GM23338 (cell line): ENCODE results near the gene MGRN1. TPM values are rescaled to one million over a fixed set of nuclear protein-coding genes. Genes with fewer than 3 reads are reported as not detected.
A peak's percentile ranks its signal among the peaks of the same experiment; 100 is the strongest.

Experiments used
- ATAC-seq: fragments of 200-7000 bp; cut with Tn5 transposase; 3 replicates; pipeline ENCODE4 v1.9.1; 2020
- DNase-seq: peaks from one replicate; pipeline ENCODE4 v3.0.0-alpha.2; 2015; ENCODE audit warnings: low spot score
- H2AFZ ChIP-seq: fragments of 200-600 bp; sonication (generic); 2 replicates; pipeline ENCODE4 v1.8.0; 2016; ENCODE audit warnings: antibody characterized with exemption, mild to moderate bottlenecking, moderate library complexity
- H3F3A ChIP-seq: fragments of 200-600 bp; sonication (generic); replicated peaks from 2 replicates; pipeline ENCODE4 v1.8.0; 2017; ENCODE audit warnings: antibody characterized with exemption, mixed run types, low read depth
- H3K27ac ChIP-seq: fragments of 200-600 bp; sonication (generic); 2 replicates; pipeline ENCODE4 v1.6.1; 2016; ENCODE audit warnings: low read depth
- H3K27me3 ChIP-seq: fragments of 200-600 bp; sonication (generic); 2 replicates; pipeline ENCODE4 v1.8.0; 2016; ENCODE audit warnings: mild to moderate bottlenecking, mixed run types, moderate library complexity; ENCODE audit not compliant: insufficient read depth
- H3K36me3 ChIP-seq: fragments of 200-600 bp; sonication (generic); 2 replicates; pipeline ENCODE4 v1.8.0; 2016; ENCODE audit warnings: mild to moderate bottlenecking; ENCODE audit not compliant: insufficient read depth
- H3K4me1 ChIP-seq: fragments of 200-600 bp; sonication (generic); 2 replicates; pipeline ENCODE4 v1.8.0; 2016; ENCODE audit warnings: mild to moderate bottlenecking, moderate library complexity; ENCODE audit not compliant: insufficient read depth
- H3K4me2 ChIP-seq: fragments of 200-600 bp; sonication (generic); 2 replicates; pipeline ENCODE4 v1.7.1; 2017; ENCODE audit warnings: mixed run types
- H3K4me3 ChIP-seq: fragments of 200-600 bp; sonication (generic); 2 replicates; pipeline ENCODE4 v1.6.1; 2016; ENCODE audit warnings: mixed run types
- H3K79me2 ChIP-seq: fragments of 200-600 bp; sonication (generic); replicated peaks from 2 replicates; pipeline ENCODE4 v1.8.0; 2017; ENCODE audit warnings: mild to moderate bottlenecking; ENCODE audit not compliant: insufficient read depth
- H3K9me2 ChIP-seq: fragments of 200-600 bp; sonication (generic); 2 replicates; pipeline ENCODE4 v1.8.0; 2017; ENCODE audit not compliant: insufficient read depth
- H4K20me1 ChIP-seq: fragments of 200-600 bp; sonication (generic); replicated peaks from 2 replicates; pipeline ENCODE4 v1.8.0; 2017; ENCODE audit warnings: mild to moderate bottlenecking; ENCODE audit not compliant: insufficient read depth
- H3K27ac Mint-ChIP-seq: 2 replicates; pipeline ENCODE4 v1.8.0; 2020; ENCODE audit warnings: inconsistent platforms, mild to moderate bottlenecking, moderate library complexity, mixed read lengths
- H3K27me3 Mint-ChIP-seq: 3 replicates; pipeline ENCODE4 v1.8.0; 2022; ENCODE audit warnings: low read depth, mild to moderate bottlenecking, moderate library complexity, mixed read lengths, inconsistent platforms; ENCODE audit not compliant: insufficient read depth, poor library complexity
- H3K36me3 Mint-ChIP-seq: 3 replicates; pipeline ENCODE4 v1.8.0; 2021; ENCODE audit warnings: low read depth, mild to moderate bottlenecking, inconsistent platforms, moderate library complexity, mixed read lengths
- H3K4me1 Mint-ChIP-seq: 3 replicates; pipeline ENCODE4 v1.8.0; 2020; ENCODE audit warnings: mild to moderate bottlenecking, inconsistent platforms, mixed read lengths
- H3K4me3 Mint-ChIP-seq: 3 replicates; pipeline ENCODE4 v1.8.0; 2021; ENCODE audit warnings: moderate library complexity, mild to moderate bottlenecking, inconsistent platforms, mixed read lengths
- H3K9me3 Mint-ChIP-seq: 3 replicates; pipeline ENCODE4 v1.8.0; 2020; ENCODE audit warnings: moderate library complexity, mild to moderate bottlenecking, inconsistent platforms, mixed read lengths
- CREB1 ChIP-seq: fragments of 250-450 bp; sonication (Bioruptor Pico); IDR thresholded peaks from 2 replicates; pipeline ENCODE4 v1.5.0; 2020; ENCODE audit warnings: low read depth, mild to moderate bottlenecking, moderate library complexity
- EZH2 ChIP-seq: fragments of 200-600 bp; sonication (generic); IDR thresholded peaks from one replicate; pipeline ENCODE4 v1.8.0; 2017; ENCODE audit warnings: antibody characterized with exemption, mild to moderate bottlenecking, low read depth; ENCODE audit not compliant: unreplicated experiment
- EZH2phosphoT487 ChIP-seq: fragments of 200-600 bp; sonication (generic); IDR thresholded peaks from one replicate; pipeline ENCODE4 v1.8.1; 2018; ENCODE audit warnings: antibody characterized with exemption; ENCODE audit not compliant: unreplicated experiment
- JUNB ChIP-seq: IDR thresholded peaks from one replicate; pipeline ENCODE4 v1.6.1; 2016; ENCODE audit warnings: antibody characterized with exemption; ENCODE audit not compliant: unreplicated experiment
- NANOG ChIP-seq: IDR thresholded peaks from 2 replicates; pipeline ENCODE4 v1.6.1; 2016; ENCODE audit warnings: antibody characterized with exemption, borderline replicate concordance
- POLR2AphosphoS5 ChIP-seq: IDR thresholded peaks from 2 replicates; pipeline ENCODE4 v1.6.1; 2016; ENCODE audit warnings: antibody characterized with exemption, low read depth
- STAT1 ChIP-seq: IDR thresholded peaks from one replicate; pipeline ENCODE4 v1.6.1; 2016; ENCODE audit warnings: antibody characterized with exemption; ENCODE audit not compliant: unreplicated experiment
- ZNF114 ChIP-seq: fragments of 250-450 bp; sonication (Bioruptor Pico); IDR thresholded peaks from 2 replicates; pipeline ENCODE4 v1.5.0; 2020; ENCODE audit warnings: mild to moderate bottlenecking, moderate library complexity
- polyA plus RNA-seq: library from polyadenylated mRNA; unstranded; fragments of >200 nt; fragmentation: Nextera tagmentation; extraction: Ambion mirVana; gene quantifications from 2 replicates; pipeline ENCODE4 v1.2.1, GENCODE V29; 2016
- total RNA-seq: library from RNA; depleted of rRNA; stranded (reverse); fragments of >200 nt; shearing (Covaris generic); gene quantifications from 2 replicates; pipeline ENCODE4 v1.2.3, GENCODE V29; 2014
- TF ChIP-seq, protein P1 (sequence below): IDR thresholded peaks from one replicate; pipeline ENCODE4 v1.6.1; 2018; ENCODE audit warnings: antibody characterized with exemption; ENCODE audit not compliant: unreplicated experiment
- TF ChIP-seq, protein P2 (sequence below): fragments of 250-450 bp; sonication (Bioruptor Pico); IDR thresholded peaks from 2 replicates; pipeline ENCODE4 v1.5.0; 2020; ENCODE audit warnings: mild to moderate bottlenecking, moderate library complexity

The MGRN1 gene
- total and polyA plus RNA-seq, 2 experiments from 2014 or later: 13.1 to 71.8 TPM

DNA sequence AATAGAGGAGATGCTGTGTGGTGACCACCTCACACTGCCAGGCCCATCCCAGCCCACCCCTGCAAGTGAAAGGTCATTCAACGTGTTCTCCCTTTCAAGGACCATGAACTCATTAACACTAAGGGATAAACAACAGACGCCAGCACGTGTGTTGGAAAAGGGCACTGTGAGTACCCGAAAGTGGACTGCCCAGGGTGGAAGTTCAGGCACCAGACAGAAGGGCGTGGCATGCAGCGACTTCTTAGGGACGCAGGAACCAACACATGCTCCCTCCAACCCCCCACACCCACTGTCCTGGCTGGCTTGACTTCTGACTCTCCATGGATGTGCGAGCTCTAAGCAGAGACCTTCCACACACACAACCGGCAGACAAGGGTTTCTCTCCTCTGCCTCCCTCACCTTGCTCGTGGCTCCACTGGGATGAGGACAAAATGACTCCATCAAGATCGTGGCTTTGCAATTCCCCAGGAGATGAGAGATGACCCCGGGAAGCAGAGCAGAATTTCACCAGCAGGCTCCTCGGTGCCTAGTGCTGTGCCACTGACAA, 20.9 kb upstream of the MGRN1 start (continued):
- TF ChIP-seq, protein P1, sequence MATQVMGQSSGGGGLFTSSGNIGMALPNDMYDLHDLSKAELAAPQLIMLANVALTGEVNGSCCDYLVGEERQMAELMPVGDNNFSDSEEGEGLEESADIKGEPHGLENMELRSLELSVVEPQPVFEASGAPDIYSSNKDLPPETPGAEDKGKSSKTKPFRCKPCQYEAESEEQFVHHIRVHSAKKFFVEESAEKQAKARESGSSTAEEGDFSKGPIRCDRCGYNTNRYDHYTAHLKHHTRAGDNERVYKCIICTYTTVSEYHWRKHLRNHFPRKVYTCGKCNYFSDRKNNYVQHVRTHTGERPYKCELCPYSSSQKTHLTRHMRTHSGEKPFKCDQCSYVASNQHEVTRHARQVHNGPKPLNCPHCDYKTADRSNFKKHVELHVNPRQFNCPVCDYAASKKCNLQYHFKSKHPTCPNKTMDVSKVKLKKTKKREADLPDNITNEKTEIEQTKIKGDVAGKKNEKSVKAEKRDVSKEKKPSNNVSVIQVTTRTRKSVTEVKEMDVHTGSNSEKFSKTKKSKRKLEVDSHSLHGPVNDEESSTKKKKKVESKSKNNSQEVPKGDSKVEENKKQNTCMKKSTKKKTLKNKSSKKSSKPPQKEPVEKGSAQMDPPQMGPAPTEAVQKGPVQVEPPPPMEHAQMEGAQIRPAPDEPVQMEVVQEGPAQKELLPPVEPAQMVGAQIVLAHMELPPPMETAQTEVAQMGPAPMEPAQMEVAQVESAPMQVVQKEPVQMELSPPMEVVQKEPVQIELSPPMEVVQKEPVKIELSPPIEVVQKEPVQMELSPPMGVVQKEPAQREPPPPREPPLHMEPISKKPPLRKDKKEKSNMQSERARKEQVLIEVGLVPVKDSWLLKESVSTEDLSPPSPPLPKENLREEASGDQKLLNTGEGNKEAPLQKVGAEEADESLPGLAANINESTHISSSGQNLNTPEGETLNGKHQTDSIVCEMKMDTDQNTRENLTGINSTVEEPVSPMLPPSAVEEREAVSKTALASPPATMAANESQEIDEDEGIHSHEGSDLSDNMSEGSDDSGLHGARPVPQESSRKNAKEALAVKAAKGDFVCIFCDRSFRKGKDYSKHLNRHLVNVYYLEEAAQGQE: no peak
- no peak for TF ChIP-seq STAT1
- TF ChIP-seq EZH2: no peak
- no peak for TF ChIP-seq EZH2phosphoT487
- TF ChIP-seq CREB1 (CRISPR knock-in tag): no peak

DNA sequence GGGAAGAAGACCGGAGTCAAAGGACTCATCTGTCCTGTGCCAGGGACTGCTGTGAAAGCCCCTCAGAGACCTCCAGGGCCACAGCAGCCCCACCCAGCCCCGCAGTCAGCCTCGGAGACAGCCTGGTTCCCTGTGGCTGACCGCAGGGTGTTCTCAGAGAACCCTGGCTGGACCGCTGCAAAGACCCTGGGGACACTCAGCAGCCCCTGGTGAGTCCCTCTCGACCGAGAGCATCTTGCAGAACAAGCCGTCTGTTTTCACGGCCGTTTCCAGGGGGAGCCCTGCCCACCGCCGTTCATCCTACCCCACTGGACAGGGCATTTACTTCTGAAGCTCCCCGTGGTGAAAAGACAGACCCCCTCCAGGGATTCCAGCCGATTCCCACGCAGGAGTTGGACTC, 20.2 kb upstream of the MGRN1 start:
- H3K4me2 ChIP-seq: no peak overlapping the region
- DNase-seq (no peak), ATAC-seq (no peak)
- H3K27me3 Mint-ChIP-seq: peaks cover 19% of the 10 kb centered on the region
- no peak overlapping the region for H3K4me3 Mint-ChIP-seq
- no peaks in the 10 kb centered on the region for H3K9me3 Mint-ChIP-seq
- no peaks in the 10 kb centered on the region for H3K9me2 ChIP-seq
- no peak overlapping the region for H3K4me3 ChIP-seq
- 0 out of 2 replicates have a peak overlapping the region, but pooled peaks have one; percentile 39 for H3K27ac ChIP-seq
- H3K36me3 Mint-ChIP-seq: peaks cover 12% of the 10 kb centered on the region
- H2AFZ ChIP-seq: no peak overlapping the region
- no peaks in the 10 kb centered on the region for H3K79me2 ChIP-seq
- H3F3A ChIP-seq: peaks cover 5% of the 10 kb centered on the region; the same call in 1 of the 2 replicates
- no peaks in the 10 kb centered on the region; the same call in 1 of the 2 replicates for H3K4me1 ChIP-seq
- no peak overlapping the region for H3K27ac Mint-ChIP-seq
- H3K4me1 Mint-ChIP-seq: peaks cover 7% of the 10 kb centered on the region
- H4K20me1 ChIP-seq: no peaks in the 10 kb centered on the region
- no peaks in the 10 kb centered on the region for H3K27me3 ChIP-seq
- H3K36me3 ChIP-seq: no peaks in the 10 kb centered on the region
- TF ChIP-seq, protein P1: no peak
- TF ChIP-seq, protein P2, sequence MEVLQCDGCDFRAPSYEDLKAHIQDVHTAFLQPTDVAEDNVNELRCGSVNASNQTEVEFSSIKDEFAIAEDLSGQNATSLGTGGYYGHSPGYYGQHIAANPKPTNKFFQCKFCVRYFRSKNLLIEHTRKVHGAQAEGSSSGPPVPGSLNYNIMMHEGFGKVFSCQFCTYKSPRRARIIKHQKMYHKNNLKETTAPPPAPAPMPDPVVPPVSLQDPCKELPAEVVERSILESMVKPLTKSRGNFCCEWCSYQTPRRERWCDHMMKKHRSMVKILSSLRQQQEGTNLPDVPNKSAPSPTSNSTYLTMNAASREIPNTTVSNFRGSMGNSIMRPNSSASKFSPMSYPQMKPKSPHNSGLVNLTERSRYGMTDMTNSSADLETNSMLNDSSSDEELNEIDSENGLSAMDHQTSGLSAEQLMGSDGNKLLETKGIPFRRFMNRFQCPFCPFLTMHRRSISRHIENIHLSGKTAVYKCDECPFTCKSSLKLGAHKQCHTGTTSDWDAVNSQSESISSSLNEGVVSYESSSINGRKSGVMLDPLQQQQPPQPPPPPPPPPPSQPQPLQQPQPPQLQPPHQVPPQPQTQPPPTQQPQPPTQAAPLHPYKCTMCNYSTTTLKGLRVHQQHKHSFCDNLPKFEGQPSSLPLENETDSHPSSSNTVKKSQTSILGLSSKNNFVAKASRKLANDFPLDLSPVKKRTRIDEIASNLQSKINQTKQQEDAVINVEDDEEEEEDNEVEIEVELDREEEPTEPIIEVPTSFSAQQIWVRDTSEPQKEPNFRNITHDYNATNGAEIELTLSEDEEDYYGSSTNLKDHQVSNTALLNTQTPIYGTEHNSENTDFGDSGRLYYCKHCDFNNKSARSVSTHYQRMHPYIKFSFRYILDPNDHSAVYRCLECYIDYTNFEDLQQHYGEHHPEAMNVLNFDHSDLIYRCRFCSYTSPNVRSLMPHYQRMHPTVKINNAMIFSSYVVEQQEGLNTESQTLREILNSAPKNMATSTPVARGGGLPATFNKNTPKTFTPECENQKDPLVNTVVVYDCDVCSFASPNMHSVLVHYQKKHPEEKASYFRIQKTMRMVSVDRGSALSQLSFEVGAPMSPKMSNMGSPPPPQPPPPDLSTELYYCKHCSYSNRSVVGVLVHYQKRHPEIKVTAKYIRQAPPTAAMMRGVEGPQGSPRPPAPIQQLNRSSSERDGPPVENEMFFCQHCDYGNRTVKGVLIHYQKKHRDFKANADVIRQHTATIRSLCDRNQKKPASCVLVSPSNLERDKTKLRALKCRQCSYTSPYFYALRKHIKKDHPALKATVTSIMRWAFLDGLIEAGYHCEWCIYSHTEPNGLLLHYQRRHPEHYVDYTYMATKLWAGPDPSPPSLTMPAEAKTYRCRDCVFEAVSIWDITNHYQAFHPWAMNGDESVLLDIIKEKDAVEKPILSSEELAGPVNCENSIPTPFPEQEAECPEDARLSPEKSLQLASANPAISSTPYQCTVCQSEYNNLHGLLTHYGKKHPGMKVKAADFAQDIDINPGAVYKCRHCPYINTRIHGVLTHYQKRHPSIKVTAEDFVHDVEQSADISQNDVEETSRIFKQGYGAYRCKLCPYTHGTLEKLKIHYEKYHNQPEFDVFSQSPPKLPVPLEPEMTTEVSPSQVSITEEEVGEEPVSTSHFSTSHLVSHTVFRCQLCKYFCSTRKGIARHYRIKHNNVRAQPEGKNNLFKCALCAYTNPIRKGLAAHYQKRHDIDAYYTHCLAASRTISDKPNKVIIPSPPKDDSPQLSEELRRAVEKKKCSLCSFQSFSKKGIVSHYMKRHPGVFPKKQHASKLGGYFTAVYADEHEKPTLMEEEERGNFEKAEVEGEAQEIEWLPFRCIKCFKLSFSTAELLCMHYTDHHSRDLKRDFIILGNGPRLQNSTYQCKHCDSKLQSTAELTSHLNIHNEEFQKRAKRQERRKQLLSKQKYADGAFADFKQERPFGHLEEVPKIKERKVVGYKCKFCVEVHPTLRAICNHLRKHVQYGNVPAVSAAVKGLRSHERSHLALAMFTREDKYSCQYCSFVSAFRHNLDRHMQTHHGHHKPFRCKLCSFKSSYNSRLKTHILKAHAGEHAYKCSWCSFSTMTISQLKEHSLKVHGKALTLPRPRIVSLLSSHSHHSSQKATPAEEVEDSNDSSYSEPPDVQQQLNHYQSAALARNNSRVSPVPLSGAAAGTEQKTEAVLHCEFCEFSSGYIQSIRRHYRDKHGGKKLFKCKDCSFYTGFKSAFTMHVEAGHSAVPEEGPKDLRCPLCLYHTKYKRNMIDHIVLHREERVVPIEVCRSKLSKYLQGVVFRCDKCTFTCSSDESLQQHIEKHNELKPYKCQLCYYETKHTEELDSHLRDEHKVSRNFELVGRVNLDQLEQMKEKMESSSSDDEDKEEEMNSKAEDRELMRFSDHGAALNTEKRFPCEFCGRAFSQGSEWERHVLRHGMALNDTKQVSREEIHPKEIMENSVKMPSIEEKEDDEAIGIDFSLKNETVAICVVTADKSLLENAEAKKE (CRISPR knock-in tag): no peak
- TF ChIP-seq EZH2phosphoT487: no peak
- TF ChIP-seq JUNB: no peak
- TF ChIP-seq STAT1: no peak
- no peak for TF ChIP-seq NANOG
- no peak for TF ChIP-seq POLR2AphosphoS5
- no peak for TF ChIP-seq ZNF114 (CRISPR knock-in tag)
- no peak for TF ChIP-seq EZH2
